ENCODE results near the gene HDAC10.

DNA sequence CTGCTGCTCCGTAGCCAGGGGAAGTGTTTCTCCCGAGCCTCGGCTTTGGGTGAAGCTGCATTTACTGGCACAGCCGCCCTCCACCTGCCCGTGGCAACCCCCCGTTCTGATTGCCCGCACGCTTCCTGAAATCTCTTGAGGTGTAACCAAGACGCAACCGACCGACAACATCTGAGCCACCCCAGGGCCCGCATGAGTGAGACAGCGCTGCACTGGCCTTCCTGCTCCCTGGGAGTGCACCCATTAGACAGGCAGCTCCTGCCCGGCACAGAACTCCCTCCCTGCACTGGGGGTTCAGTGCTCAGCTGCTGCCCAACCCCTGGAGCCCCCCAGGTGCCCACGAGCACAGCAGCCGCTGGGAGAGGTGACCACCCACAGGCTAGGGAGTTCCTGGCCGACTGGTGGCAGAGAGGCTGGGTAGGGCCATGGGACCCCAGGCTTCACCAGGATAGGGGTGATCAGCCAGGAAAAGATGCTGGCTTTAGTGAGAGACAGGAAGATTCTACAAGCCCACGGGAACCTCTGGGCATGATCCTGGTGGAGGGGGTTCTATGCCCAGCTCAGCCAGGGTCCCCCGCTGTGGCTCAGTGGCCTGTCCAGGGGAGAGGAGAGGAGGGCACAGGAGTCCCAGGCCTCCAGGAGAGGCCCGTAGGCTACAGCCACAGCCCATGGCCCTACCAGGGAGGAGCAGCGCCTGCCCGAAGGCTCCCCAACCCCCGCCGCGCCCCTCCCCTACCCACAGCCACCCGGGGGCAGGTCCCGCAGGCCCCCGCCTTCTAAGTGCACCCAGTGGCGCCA lies 41.8 kb upstream of the HDAC10 start:
- TF ChIP-seq TAF1 (IDR thresholded peaks at IDR 0.05; ENCODE audit: borderline replicate concordance, low read depth, low read length): no peak
- no peak for TF ChIP-seq RXRA (IDR thresholded peaks at IDR 0.05; ENCODE audit: borderline replicate concordance, low read depth)
- TF ChIP-seq, protein P1, sequence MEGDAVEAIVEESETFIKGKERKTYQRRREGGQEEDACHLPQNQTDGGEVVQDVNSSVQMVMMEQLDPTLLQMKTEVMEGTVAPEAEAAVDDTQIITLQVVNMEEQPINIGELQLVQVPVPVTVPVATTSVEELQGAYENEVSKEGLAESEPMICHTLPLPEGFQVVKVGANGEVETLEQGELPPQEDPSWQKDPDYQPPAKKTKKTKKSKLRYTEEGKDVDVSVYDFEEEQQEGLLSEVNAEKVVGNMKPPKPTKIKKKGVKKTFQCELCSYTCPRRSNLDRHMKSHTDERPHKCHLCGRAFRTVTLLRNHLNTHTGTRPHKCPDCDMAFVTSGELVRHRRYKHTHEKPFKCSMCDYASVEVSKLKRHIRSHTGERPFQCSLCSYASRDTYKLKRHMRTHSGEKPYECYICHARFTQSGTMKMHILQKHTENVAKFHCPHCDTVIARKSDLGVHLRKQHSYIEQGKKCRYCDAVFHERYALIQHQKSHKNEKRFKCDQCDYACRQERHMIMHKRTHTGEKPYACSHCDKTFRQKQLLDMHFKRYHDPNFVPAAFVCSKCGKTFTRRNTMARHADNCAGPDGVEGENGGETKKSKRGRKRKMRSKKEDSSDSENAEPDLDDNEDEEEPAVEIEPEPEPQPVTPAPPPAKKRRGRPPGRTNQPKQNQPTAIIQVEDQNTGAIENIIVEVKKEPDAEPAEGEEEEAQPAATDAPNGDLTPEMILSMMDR (IDR thresholded peaks at IDR 0.05): no peak
